Activated CD4-positive, alpha-beta T cell treated with anti-CD3 and anti-CD28 coated beads, Interleukin-2, amount 10 ng/mL, durations not matched to agents 7 days and 5 days (primary cell): ENCODE measurements around the gene CMIP. TPM values are rescaled to one million over a fixed set of nuclear protein-coding genes. Genes with fewer than 3 reads are reported as not detected.
"Not testable (repeated sequence)": the region's sequence is repeated elsewhere in the genome, so short reads cannot be mapped to it uniquely, and the experiment has no call there.

Source experiments
- CTCF ChIA-PET: fragments of 350-600 bp; sonication (Branson Sonifier 250); formaldehyde crosslinking; loops from one replicate; lab custom pipeline; 2021; ENCODE audit warnings: antibody characterized with exemption; lab: Charles Lee
- POLR2A ChIA-PET: fragments of 350-600 bp; sonication (Branson Sonifier 250); formaldehyde crosslinking; loops from one replicate; lab custom pipeline; 2021; ENCODE audit warnings: antibody characterized with exemption; lab: Charles Lee
- DNase-seq: peaks from one replicate; pipeline ENCODE4 v3.0.0-alpha.2; 2020
- H3K27ac Mint-ChIP-seq: one replicate; pipeline ENCODE4 v1.8.0; 2021; ENCODE audit warnings: mild to moderate bottlenecking, moderate library complexity, mixed read lengths
- H3K27me3 Mint-ChIP-seq: one replicate; pipeline ENCODE4 v1.8.0; 2021; ENCODE audit warnings: mixed read lengths
- H3K36me3 Mint-ChIP-seq: one replicate; pipeline ENCODE4 v1.8.0; 2021; ENCODE audit warnings: low read depth, mixed read lengths
- H3K4me1 Mint-ChIP-seq: one replicate; pipeline ENCODE4 v1.8.0; 2021; ENCODE audit warnings: mixed read lengths
- H3K4me3 Mint-ChIP-seq: one replicate; pipeline ENCODE4 v1.8.0; 2021; ENCODE audit warnings: mild to moderate bottlenecking, moderate library complexity, mixed read lengths
- H3K9me3 Mint-ChIP-seq: one replicate; pipeline ENCODE4 v1.8.0; 2021; ENCODE audit warnings: mixed read lengths
- total RNA-seq, 2 experiments: library from RNA; stranded (reverse); gene quantifications; one replicate each; pipeline ENCODE4 v1.2.3, GENCODE V29; 2021

CMIP gene
- 10 to 100 TPM; 44.7 to 46.8 TPM for total RNA-seq

GRCh38 chr16:81444448-81445121 is at the start of gene CMIP:
CMIP (plus strand) TSS chr16:81444808.
- peaks cover 15% of the 10 kb centered on the region for H3K36me3 Mint-ChIP-seq
- no peaks in the 10 kb centered on the region for H3K9me3 Mint-ChIP-seq
- ChIA-PET CTCF (interaction anchor here (0.6 kb wide), 1 partner anchor 193 kb away, joined by 3 read pairs; no protein-coding TSS in a partner anchor), POLR2A (no interaction called here)
- peak within 1 kb of the TSS; percentile 85 for H3K4me3 Mint-ChIP-seq
- H3K27me3 Mint-ChIP-seq = peaks cover 37% of the 10 kb centered on the region
- peak within 1 kb of the TSS; percentile 93 for H3K27ac Mint-ChIP-seq
- DNase-seq = peak; percentile 79
- peaks cover 45% of the 10 kb centered on the region for H3K4me1 Mint-ChIP-seq

DNA sequence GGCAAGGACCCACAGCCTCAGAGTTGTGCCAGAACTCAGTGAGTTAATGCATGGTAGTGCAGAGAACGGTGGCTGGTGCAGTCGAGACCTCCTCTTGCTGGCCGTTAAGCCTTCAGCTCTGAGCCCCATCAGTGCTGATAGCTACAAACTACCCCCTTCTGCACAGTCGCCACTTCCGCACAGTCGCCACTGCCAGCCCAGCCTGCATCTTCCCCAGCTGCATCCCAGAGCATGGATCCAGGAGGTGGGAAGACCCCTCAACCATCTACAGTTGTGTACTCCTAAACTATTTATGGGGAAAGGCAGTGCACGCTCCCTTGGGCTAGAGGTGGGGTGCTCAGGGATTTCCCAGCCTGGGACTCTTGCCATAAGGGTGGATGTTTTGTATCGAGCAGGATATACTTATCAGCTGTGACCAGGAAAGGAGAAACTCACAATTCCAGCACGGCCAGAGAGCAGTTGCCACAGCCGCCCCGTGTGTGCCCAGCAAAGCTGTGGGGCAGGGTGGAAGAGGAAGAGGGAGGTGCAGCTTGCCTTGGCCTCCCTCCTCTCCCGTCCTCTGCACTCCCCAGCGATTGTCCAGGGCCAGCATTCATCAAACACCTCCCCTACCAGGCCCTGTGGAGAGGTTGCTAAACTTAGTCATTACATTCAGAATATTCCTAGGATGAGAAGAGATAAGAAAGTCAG is 49.5 kb upstream of the CMIP start:
- peaks cover 2% of the 10 kb centered on the region for H3K4me1 Mint-ChIP-seq
- H3K27ac Mint-ChIP-seq = no peak overlapping the region
- H3K27me3 Mint-ChIP-seq = peaks cover 1% of the 10 kb centered on the region
- H3K36me3 Mint-ChIP-seq = peaks cover 2% of the 10 kb centered on the region
- no peak overlapping the region for H3K4me3 Mint-ChIP-seq
- DNase-seq = no peak
- no peaks in the 10 kb centered on the region for H3K9me3 Mint-ChIP-seq
- ChIA-PET POLR2A (no interaction called here), CTCF (interaction anchor here (0.9 kb wide), 1 partner anchor 13 kb away, joined by 3 read pairs; no protein-coding TSS in a partner anchor)

DNA sequence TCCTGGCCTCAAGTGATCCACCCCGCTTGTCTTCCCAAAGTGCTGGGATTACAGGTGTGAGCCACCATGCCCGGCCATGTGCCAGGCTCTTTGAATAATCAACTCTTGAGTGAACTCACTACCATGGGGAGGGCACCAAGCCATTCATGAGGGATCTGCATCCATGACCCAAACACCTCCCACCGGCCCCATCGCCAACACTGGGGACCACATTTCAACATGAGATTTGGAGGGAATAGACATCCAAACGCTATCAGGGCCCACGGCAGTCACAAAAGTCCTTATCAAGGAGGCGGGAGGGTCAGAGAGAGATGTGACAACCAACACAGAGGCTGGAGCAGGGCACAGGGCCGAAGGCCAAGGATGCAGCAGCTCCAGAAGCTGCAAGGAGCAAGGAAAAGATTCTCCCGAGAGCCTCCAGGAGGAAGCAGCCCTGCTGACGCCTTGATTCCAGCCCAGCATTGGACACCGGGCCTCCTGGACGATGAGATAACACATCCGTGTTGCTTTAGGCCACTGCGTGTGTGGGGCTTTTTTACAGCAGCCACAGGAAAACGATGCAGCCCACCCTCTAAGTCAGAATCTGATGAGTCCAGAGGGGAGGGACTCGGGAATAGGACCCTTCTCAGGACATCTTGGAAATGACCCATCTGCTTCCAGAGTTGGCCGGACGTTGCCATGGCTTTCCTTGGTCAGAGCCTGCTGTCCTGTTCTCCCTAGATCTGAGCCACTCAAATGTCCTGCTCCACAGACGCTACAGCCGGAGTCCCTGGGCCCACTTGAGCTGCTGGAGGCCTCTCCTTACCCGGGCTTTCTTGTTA is 47.3 kb upstream of the CMIP start:
- CTCF ChIA-PET = no interaction called here
- POLR2A ChIA-PET = no interaction called here

GRCh38 chr16:81397879-81398520 is 46.6 kb upstream of the CMIP start:
- Mint-ChIP-seq H3K9me3 (no peaks in the 10 kb centered on the region), H3K4me3 (no peak overlapping the region), H3K27me3 (peaks cover 2% of the 10 kb centered on the region), H3K4me1 (peaks cover 2% of the 10 kb centered on the region), H3K36me3 (no peaks in the 10 kb centered on the region), H3K27ac (no peak overlapping the region)
- no peak for DNase-seq
- POLR2A ChIA-PET = no interaction called here
- CTCF ChIA-PET = no interaction called here

More for the DNA sequence above, 47.3 kb upstream of the CMIP start:
- Mint-ChIP-seq H3K4me3 (no peak overlapping the region), H3K27ac (no peak overlapping the region), H3K36me3 (no peaks in the 10 kb centered on the region), H3K9me3 (no peaks in the 10 kb centered on the region), H3K27me3 (peaks cover 2% of the 10 kb centered on the region), H3K4me1 (peaks cover 2% of the 10 kb centered on the region)
- DNase-seq = no peak

DNA sequence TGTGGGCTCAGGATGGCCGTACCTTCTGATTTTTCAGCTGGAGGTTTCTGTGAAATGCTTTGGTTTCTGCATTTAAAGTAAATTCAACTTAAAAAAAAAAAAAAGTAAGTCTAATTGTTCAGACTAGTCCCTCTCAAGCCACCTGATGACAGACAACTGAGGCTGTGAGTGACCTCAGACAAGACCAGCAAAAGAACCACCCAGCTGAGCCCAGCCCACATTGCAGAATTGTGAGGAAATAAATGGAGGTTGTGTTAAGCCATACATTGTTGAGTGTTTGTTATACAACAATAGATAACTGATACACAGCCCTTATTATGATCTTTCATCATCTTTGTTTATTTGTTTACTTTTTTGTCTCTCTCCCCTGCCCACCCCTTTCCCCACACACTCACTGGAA is 44.7 kb upstream of the CMIP start:
- H3K36me3 Mint-ChIP-seq = no peaks in the 10 kb centered on the region

GRCh38 chr16:81401035-81401950 is 43.3 kb upstream of the CMIP start:
- ChIA-PET CTCF (interaction anchor here (0.9 to 1.6 kb wide), 4 partner anchors 9 to 355 kb away, joined by 3 read pairs; no protein-coding TSS in a partner anchor), POLR2A (no interaction called here)
- Mint-ChIP-seq H3K27me3 (peaks cover 4% of the 10 kb centered on the region), H3K36me3 (no peaks in the 10 kb centered on the region), H3K27ac (no peak overlapping the region), H3K4me3 (no peak overlapping the region), H3K9me3 (no peaks in the 10 kb centered on the region), H3K4me1 (peaks cover 7% of the 10 kb centered on the region)
- no peak for DNase-seq

More for the DNA sequence above, 44.7 kb upstream of the CMIP start:
- no peak for DNase-seq
- ChIA-PET CTCF (interaction anchor here (0.8 to 1.7 kb wide), 3 partner anchors 10 to 323 kb away, joined by 3 to 5 read pairs (median 3); no protein-coding TSS in a partner anchor), POLR2A (no interaction called here)
- Mint-ChIP-seq H3K9me3 (no peaks in the 10 kb centered on the region), H3K4me3 (no peak overlapping the region), H3K27ac (no peak overlapping the region), H3K4me1 (peaks cover 5% of the 10 kb centered on the region), H3K27me3 (peaks cover 2% of the 10 kb centered on the region)

GRCh38 chr16:81403208-81403600 is 41.4 kb upstream of the CMIP start:
- H3K4me3 Mint-ChIP-seq = no peak overlapping the region
- no peaks in the 10 kb centered on the region for H3K36me3 Mint-ChIP-seq
- ChIA-PET POLR2A (no interaction called here), CTCF (interaction anchor here (0.6 to 2.5 kb wide), 9 partner anchors 28 to 353 kb away, joined by 3 to 10 read pairs (median 3); no protein-coding TSS in a partner anchor)
- no peak for DNase-seq
- H3K4me1 Mint-ChIP-seq = peaks cover 7% of the 10 kb centered on the region
- no peaks in the 10 kb centered on the region for H3K9me3 Mint-ChIP-seq
- H3K27ac Mint-ChIP-seq = no peak overlapping the region
- peaks cover 4% of the 10 kb centered on the region for H3K27me3 Mint-ChIP-seq

DNA sequence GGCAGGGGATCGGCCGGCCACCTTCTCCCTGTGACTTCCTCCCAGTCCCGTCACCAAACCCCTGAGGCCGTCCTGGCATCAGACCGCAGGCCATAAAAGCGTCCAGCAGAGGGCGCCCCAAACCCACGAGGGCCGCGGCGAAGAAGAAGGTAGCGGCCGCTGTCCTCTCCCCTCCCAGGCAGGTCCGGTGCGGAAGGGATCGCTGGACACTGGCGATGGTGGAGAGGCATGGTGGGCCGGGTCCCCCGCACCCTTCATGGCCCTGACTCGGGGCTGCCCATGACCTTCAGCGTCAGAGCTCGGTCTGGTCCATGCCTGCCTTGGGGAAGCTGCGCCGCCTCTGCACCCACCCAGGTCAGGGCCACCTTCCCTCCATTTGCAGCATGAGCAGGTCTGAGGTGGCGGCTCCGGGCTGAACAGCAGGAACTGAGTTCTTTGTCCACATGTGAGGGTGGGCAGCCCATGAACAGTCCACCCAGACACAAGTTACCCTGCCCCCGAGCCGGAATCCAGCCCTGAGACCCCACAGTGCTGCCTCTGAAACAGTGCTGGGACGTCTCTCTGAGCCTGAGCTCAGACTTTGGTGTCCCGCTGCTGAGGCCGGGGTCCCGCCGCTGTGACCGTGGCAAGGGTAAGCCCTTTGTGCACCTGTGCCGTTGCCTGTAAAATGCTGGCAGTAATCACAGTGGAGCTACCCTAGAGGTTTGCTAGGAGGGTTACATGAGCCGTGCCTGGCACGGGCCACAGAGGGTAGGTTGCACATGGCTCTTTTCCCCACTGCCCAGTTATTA is 40.8 kb upstream of the CMIP start:
- no peak overlapping the region for H3K4me3 Mint-ChIP-seq
- H3K36me3 Mint-ChIP-seq = no peaks in the 10 kb centered on the region
- peak; percentile 78 for DNase-seq
- ChIA-PET POLR2A (no interaction called here), CTCF (interaction anchor here (0.6 to 2.5 kb wide), 18 partner anchors 9 to 337 kb away, joined by 3 to 10 read pairs (median 3); no protein-coding TSS in a partner anchor)
- peaks cover 4% of the 10 kb centered on the region for H3K27me3 Mint-ChIP-seq
- H3K9me3 Mint-ChIP-seq = no peaks in the 10 kb centered on the region
- peaks cover 5% of the 10 kb centered on the region for H3K4me1 Mint-ChIP-seq
- no peak overlapping the region for H3K27ac Mint-ChIP-seq

DNA sequence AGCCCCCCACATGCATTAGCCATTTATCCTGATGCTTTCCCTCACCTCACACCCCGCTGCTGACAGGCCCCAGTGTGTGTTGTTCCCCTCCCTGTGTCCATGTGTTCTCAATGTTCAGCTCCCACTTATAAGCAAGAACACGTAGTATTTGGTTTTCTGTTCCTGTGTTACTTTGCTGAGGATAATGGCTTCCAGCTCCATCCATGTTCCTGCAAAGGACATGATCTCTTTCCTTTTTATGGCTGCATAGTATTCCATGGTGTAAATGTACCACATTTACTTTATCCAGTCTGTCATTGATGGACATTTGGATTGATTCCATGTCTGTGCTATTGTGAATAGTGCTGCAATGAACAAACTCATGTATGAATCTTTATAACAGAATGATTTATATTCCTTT is 39.6 kb upstream of the CMIP start:
- H3K36me3 Mint-ChIP-seq, H3K27me3 Mint-ChIP-seq, H3K9me3 Mint-ChIP-seq, DNase-seq, H3K27ac Mint-ChIP-seq, H3K4me1 Mint-ChIP-seq, POLR2A ChIA-PET, H3K4me3 Mint-ChIP-seq: not testable (repeated sequence)
- CTCF ChIA-PET = interaction anchor here (1.4 to 2.5 kb wide), 3 partner anchors 19 to 325 kb away, joined by 3 to 10 read pairs (median 3); no protein-coding TSS in a partner anchor

DNA sequence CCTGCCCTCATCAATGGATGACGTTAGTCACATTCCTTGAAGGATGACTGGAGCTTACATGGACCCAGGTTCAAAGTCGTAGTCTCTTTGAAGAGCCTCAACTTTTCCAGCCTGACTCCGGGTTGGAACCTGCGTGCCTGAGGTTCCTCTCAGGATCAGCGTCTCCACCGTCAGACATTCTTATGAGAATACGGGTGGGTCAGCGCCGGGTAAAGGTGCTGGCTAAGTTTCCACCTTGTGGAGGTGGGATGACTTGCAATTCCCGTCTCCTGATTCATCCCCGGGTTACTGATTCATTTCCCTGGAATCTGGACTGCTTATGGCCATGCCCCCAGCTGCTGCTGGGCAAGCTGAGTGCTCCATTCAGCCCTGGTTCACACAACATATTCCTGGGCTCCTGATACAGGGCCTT is 38.9 kb upstream of the CMIP start:
- no peak overlapping the region for H3K27ac Mint-ChIP-seq
- ChIA-PET POLR2A (no interaction called here), CTCF (no interaction called here)
- peaks cover 2% of the 10 kb centered on the region for H3K27me3 Mint-ChIP-seq
- no peak for DNase-seq
- H3K4me1 Mint-ChIP-seq = peaks cover 5% of the 10 kb centered on the region
- no peaks in the 10 kb centered on the region for H3K36me3 Mint-ChIP-seq
- H3K9me3 Mint-ChIP-seq = no peaks in the 10 kb centered on the region
- H3K4me3 Mint-ChIP-seq = no peak overlapping the region

- CTCF ChIA-PET = no interaction called here
Observed at GRCh38 chr16:81408409-81408950, 36.1 kb upstream of the CMIP start.

More at GRCh38 chr16:81408409-81408950, 36.1 kb upstream of the CMIP start:
- POLR2A ChIA-PET = no interaction called here
- Mint-ChIP-seq H3K27me3 (peaks cover 2% of the 10 kb centered on the region), H3K9me3 (no peaks in the 10 kb centered on the region), H3K4me3 (no peak overlapping the region), H3K36me3 (no peaks in the 10 kb centered on the region), H3K27ac (no peak overlapping the region), H3K4me1 (peaks cover 3% of the 10 kb centered on the region)
- DNase-seq = no peak
